Right atrium auricular region (tissue), 2 donors: ENCODE data around the gene GPR141. TPM values are rescaled to one million over a fixed set of nuclear protein-coding genes. Genes with fewer than 3 reads are reported as not detected.

Experiments used
- DNase-seq: peaks from one replicate; pipeline ENCODE4 v3.0.0-alpha.2; 2019; ENCODE audit warnings: low spot score
- H3K27ac ChIP-seq, 2 donors: fragments of 200-600 bp; sonication (generic); 1 replicate in 1 of 2; 2 replicates in 1 of 2; pipeline ENCODE4 v1.5.1; 2016 to 2019
- H3K27me3 ChIP-seq, 2 donors: fragments of 200-600 bp; sonication (generic); one replicate each; pipeline versions ENCODE4 v1.5.1 to v1.6.0; 2017 to 2019
- H3K36me3 ChIP-seq: fragments of 200-600 bp; sonication (generic); one replicate; pipeline ENCODE4 v1.5.1; 2016
- H3K4me1 ChIP-seq, 2 donors: fragments of 200-600 bp; sonication (generic); one replicate each; pipeline versions ENCODE4 v1.5.1 to v1.6.0; 2017 to 2019
- H3K4me3 ChIP-seq, 2 donors: fragments of 200-600 bp; sonication (generic); 1 replicate in 1 of 2; 2 replicates in 1 of 2; pipeline ENCODE4 v1.5.1; 2017 to 2019; ENCODE audit warnings: mild to moderate bottlenecking in 1 of 2, moderate library complexity in 1 of 2
- H3K9me3 ChIP-seq, 2 donors: fragments of 200-600 bp; sonication (generic); one replicate each; pipeline ENCODE4 v1.5.1; 2019
- total RNA-seq, 2 donors: library from RNA; depleted of rRNA; stranded (reverse); fragments of >200 nt; gene quantifications; one replicate each; pipeline ENCODE4 v1.1.0, GENCODE V29; 2016
- TF ChIP-seq, protein P1 (sequence below), 2 donors: fragments of 200-600 bp; sonication (generic); IDR thresholded peaks; one replicate each; pipeline ENCODE4 v1.5.1; 2019; ENCODE audit warnings: antibody characterized with exemption in 2 of 2

The GPR141 gene
- total RNA-seq, 2 donors from 2014 or later = 0.55 TPM; not detected in 1

DNA sequence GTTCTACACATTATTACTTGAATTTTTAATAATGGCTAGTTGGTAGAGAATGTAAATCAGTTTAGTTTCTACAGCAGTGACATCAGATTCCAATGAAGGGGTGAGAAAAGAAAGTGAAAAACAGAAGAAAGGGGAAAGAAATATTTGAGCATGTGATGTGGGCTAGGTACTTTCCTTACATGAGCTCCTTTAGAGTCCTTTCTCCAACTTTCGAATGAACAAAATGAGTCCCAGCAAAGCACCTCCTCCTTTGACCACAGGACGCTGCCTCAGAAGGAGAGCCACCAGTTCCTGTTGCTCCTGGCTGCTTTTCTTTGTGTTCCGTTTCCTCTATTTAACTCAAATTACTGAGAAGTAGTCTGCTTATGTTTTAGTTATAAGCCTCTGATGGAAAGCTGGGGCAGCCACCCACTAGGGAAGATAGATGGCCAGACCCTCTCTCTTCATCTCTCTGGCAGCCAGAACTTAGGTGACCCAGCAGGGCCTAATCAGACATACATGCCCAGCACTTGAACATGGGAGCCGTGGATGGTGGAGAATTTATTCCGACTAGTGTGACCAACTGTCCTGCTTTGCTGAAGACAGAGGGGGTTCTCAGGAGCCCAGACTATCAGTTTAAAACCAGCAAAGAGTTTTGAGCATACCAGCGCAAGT is 82.4 kb downstream of the GPR141 start:
- DNase-seq = no peak
- H3K27ac ChIP-seq = no peak overlapping the region

DNA sequence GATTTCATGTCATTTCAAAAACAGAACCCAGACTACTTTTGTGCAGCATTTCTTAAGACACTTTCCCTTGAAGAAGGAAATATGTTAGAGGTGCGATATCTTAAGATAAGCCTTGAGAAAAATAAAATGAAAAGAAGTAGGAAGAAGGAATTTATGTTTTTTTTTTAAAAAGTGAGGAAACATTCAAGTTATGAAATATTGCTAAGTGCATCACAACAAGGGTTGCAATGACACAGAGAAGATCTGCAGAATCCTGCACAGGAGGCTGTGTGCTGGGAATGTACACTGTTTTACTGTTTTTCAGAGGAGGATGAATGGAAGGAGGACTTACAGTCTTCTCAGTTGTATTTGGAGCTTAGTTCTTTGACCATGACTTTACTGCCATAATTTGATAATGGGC is 85.0 kb downstream of the GPR141 start:
- H3K36me3 ChIP-seq = no peaks in the 10 kb centered on the region
- no peak overlapping the region for H3K4me3 ChIP-seq
- no peaks in the 10 kb centered on the region for H3K27me3 ChIP-seq
- TF ChIP-seq, protein P1, sequence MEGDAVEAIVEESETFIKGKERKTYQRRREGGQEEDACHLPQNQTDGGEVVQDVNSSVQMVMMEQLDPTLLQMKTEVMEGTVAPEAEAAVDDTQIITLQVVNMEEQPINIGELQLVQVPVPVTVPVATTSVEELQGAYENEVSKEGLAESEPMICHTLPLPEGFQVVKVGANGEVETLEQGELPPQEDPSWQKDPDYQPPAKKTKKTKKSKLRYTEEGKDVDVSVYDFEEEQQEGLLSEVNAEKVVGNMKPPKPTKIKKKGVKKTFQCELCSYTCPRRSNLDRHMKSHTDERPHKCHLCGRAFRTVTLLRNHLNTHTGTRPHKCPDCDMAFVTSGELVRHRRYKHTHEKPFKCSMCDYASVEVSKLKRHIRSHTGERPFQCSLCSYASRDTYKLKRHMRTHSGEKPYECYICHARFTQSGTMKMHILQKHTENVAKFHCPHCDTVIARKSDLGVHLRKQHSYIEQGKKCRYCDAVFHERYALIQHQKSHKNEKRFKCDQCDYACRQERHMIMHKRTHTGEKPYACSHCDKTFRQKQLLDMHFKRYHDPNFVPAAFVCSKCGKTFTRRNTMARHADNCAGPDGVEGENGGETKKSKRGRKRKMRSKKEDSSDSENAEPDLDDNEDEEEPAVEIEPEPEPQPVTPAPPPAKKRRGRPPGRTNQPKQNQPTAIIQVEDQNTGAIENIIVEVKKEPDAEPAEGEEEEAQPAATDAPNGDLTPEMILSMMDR (IDR thresholded peaks at IDR 0.05) = no peak
- DNase-seq = no peak
- no peaks in the 10 kb centered on the region for H3K4me1 ChIP-seq
- H3K27ac ChIP-seq = no peak overlapping the region
- H3K9me3 ChIP-seq = peaks cover 0 to 5% of the 10 kb centered on the region in 2 donors

More for the DNA sequence above, 82.4 kb downstream of the GPR141 start:
- Histone ChIP-seq H3K9me3 (no peaks in the 10 kb centered on the region), H3K4me3 (no peak overlapping the region), H3K4me1 (no peaks in the 10 kb centered on the region), H3K36me3 (no peaks in the 10 kb centered on the region), H3K27me3 (no peaks in the 10 kb centered on the region)
- TF ChIP-seq, protein P1 (IDR thresholded peaks at IDR 0.05) = no peak

DNA sequence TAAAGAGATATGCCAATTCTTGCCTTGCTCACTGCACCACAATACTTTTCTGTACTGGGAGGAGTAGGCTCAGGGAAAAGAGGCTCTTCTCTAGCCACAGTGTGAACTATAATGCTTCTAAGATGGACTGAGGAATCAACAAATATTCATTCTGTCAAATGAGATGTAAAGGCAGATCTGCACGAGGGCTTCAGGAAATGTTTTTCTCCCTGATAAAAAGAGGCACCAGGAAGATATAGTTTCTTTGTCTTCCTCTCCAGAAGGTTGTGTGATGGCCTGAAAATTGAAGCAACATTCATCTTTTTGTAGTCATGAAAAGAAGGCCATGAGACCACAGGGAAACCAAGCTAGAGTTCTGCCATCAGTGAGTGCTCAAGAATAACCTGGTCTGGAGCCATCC is 85.7 kb downstream of the GPR141 start:
- Histone ChIP-seq H3K4me1 (no peaks in the 10 kb centered on the region), H3K27ac (no peak overlapping the region), H3K36me3 (no peaks in the 10 kb centered on the region), H3K27me3 (no peaks in the 10 kb centered on the region), H3K9me3 (peaks cover 0 to 5% of the 10 kb centered on the region in 2 donors), H3K4me3 (no peak overlapping the region)
- DNase-seq = no peak
- TF ChIP-seq, protein P1 (IDR thresholded peaks at IDR 0.05) = no peak

DNA sequence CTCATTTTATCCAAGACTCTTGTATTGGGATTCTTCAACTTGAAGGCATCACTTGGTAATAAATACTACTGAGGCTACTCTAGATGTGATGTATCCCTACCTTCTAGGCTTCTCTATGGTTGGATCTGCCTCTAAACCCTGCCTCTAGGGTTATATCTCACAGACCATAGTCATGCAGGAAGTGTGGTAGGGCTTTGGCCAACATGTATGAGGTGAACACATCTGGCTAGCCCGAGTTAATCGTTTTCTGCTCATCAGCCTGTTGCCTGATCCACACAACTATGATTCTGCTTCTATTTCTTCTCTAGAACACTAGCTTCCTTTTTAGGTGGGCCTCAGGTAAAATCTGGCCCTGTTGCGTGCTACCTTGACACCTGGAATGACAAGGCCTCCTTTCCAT is 86.2 kb downstream of the GPR141 start:
- no peaks in the 10 kb centered on the region for H3K27me3 ChIP-seq
- H3K27ac ChIP-seq = no peak overlapping the region
- H3K4me3 ChIP-seq = no peak overlapping the region
- H3K4me1 ChIP-seq = no peaks in the 10 kb centered on the region
- no peaks in the 10 kb centered on the region for H3K36me3 ChIP-seq
- TF ChIP-seq, protein P1 (IDR thresholded peaks at IDR 0.05) = no peak
- DNase-seq = no peak
- peaks cover 0 to 5% of the 10 kb centered on the region in 2 donors for H3K9me3 ChIP-seq

DNA sequence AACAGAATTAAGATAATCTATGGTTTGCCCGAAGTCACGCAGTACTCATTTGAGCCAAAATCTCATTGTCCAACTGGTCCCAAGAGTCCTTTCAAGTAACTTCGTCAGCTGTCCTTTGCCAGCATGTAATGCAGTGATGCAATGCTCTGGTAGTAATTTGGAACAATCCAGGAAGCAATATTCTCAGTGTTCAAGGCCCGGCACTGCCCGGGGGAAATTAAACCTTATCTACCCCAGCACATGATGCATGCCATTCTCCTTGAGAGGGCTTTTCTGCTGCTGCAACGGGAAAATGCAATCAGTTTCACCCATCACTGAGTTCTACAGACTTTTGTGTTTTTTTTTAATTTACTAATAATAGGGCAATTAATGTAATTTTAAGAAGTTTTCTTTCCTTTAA is 87.3 kb downstream of the GPR141 start:
- H3K36me3 ChIP-seq = no peaks in the 10 kb centered on the region

More for the DNA sequence above, 87.3 kb downstream of the GPR141 start:
- no peak overlapping the region for H3K27ac ChIP-seq
- H3K4me1 ChIP-seq = no peaks in the 10 kb centered on the region
- no peak overlapping the region for H3K4me3 ChIP-seq
- TF ChIP-seq, protein P1 (IDR thresholded peaks at IDR 0.05) = no peak
- H3K9me3 ChIP-seq = peaks cover 0 to 9% of the 10 kb centered on the region in 2 donors
- no peak for DNase-seq
- no peaks in the 10 kb centered on the region for H3K27me3 ChIP-seq
